GM12872 (cell line): Measurements from ENCODE around the gene THEMIS.

Experiments used
- TF ChIP-seq, protein P1 (sequence below): IDR thresholded peaks from 3 replicates; pipeline ENCODE4 v1.5.1; 2011; ENCODE audit warnings: low read depth, mild to moderate bottlenecking, low read length, moderate library complexity; ENCODE audit not compliant: insufficient read depth

THEMIS gene

DNA sequence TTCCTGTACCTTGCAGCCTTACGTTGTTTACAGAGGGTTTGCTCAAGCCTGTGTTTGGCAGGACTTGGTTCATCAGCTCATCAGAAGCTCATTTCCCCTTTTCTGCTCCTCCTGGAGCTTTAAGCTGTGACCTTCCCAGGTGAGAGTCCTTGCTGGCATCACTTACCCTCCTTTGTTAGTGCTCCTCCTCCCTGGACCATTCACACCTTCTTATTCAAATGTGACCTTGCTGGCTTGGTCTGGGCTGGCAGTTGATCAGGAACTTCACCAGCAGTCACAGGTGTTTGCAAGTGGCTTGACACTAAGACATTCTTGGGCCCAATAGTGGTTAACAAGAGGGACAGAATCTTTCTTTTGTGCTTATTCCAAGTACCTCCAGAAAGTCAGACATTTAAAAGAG lies 175.0 kb downstream of the THEMIS start:
- TF ChIP-seq, protein P1, sequence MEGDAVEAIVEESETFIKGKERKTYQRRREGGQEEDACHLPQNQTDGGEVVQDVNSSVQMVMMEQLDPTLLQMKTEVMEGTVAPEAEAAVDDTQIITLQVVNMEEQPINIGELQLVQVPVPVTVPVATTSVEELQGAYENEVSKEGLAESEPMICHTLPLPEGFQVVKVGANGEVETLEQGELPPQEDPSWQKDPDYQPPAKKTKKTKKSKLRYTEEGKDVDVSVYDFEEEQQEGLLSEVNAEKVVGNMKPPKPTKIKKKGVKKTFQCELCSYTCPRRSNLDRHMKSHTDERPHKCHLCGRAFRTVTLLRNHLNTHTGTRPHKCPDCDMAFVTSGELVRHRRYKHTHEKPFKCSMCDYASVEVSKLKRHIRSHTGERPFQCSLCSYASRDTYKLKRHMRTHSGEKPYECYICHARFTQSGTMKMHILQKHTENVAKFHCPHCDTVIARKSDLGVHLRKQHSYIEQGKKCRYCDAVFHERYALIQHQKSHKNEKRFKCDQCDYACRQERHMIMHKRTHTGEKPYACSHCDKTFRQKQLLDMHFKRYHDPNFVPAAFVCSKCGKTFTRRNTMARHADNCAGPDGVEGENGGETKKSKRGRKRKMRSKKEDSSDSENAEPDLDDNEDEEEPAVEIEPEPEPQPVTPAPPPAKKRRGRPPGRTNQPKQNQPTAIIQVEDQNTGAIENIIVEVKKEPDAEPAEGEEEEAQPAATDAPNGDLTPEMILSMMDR: no peak

DNA sequence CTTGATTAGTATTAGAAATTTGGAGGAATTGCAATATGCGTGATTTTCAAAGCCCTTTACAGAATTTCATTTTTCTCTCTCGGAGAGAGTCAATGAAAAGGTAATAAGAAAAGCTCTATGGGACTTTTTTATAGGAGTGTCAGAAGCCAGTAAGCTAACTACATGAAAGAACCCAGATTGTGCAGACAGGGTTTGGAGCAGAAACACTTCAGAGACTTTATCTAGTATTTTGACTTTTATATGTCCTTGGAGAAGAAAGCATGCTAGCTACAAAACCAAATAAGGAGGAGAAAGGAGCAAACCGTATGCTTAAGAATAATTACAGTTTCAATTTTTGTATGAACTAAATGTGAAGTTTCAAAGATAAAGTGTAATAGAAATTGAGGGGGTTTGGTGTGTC lies 182.2 kb downstream of the THEMIS start:
- TF ChIP-seq, protein P1: no peak

- TF ChIP-seq, protein P1: no peak
Observed at GRCh38 chr6:127717384-127717783, 183.5 kb downstream of the THEMIS start.

- TF ChIP-seq, protein P1: no peak
Observed at GRCh38 chr6:127716465-127716864, 184.4 kb downstream of the THEMIS start.

- TF ChIP-seq, protein P1: no peak
Observed at GRCh38 chr6:127710668-127711067, 190.2 kb downstream of the THEMIS start.

GRCh38 chr6:127706216-127706615 lies 194.6 kb downstream of the THEMIS start:
- TF ChIP-seq, protein P1: no peak

- TF ChIP-seq, protein P1: no peak
Observed at GRCh38 chr6:127695108-127695507, 205.8 kb downstream of the THEMIS start.

DNA sequence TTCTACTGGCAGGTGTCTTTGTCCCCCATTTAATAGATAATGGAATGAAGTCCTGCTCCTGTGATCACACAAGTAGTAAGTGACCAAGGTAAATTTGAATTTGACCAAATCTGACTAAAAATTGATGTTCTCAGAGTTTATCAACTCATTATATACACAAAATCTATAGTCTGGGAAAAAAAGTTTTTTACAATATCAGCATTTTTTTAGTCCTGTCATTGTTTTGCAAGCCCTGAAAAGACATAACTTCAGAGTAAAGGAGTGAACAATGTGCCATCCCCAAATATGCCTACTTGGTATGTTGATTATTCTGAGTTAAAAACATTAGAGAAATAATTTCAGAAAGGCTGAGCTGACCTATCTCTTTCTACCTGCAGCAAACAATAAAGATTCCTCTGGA lies 209.7 kb downstream of the THEMIS start:
- TF ChIP-seq, protein P1: no peak
